Stimulated activated CD4-positive, alpha-beta T cell treated with anti-CD3 and anti-CD28 coated beads, Interleukin-4, amount 100 ng/mL, for 1 hour (primary cell): ENCODE results near the gene SERPINA3.
"Not testable (repeated sequence)": the region's sequence is repeated elsewhere in the genome, so short reads cannot be mapped to it uniquely, and the experiment has no call there.

Experiments
- DNase-seq: peaks from one replicate; pipeline ENCODE4 v3.0.0-alpha.2; 2020

Gene SERPINA3

DNA sequence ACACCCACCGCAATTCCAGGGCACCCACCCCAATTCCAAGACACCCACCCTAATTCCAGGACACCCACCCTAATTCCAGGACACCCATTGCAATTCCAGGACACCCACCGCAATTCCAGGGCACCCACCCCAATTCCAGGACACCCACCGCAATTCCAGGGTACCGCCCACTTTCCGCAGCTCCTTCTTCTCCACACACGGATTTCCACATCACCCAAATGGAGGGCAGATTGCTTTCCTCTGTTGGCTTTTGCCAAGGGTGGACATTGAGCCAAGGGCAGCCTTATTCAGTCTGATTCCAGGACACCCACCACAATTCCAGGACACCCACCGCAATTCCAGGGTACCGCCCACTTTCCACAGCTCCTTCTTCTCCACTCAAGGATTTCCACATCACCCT lies 25.6 kb downstream of the SERPINA3 start:
- DNase-seq: not testable (repeated sequence)

DNA sequence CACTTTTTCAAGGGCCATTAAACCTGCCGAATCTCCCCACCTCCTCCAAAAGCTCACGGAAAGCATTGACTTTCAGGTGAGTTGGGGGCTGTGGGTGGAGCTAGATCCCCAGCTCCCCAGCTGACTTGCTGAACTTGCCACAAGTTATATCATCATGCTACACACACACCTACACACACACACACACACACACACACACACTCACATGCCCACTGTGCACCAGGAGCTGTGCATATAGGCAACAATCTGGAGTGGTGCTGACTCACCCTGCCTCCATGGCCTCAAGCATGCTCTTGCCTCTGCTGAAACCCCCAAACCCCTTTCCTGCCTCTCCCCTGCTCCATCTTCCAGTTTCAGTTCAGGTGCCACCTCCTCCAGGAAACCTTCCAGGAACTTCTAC lies 26.1 kb downstream of the SERPINA3 start:
- DNase-seq: no peak

DNA sequence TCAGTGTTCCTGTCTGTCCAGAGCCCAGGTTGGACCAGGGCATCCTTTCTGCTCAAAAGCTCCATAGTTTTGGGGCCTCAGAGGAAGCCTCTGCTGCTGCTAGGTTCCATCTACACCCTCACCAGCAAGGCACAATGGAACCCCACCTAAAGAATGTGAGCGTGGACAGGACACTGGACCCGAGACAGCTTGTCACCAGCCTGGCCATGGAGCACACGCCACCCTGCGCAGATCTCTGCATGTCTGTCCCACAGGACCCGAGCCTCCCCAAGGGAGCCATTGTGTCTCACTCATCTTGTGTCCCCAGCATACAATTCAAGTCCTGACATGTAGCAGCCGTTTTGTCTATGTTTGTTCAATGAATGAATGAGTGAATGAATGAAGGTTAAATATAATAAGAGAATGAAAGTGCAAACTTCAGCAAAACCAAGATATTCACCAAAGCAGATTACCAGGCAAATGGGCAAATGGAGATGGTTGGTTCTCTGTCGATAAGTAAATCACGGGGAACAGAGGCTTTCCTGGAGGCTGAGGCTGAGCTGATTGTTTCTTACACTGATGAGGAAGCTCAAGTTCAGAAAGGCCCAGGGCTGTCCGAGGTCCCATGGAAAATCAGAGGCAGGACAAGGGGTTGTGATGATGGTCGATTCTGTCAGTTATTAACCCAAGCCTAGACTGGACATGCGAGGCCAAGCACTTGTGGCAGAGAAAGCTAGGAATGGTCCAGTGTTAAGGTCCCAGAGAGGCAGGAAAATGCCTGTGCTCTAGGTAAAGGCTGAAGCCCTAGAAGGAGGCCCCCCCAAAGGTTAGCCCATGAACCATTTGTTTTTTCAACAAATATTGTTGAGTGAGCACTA lies 27.0 kb downstream of the SERPINA3 start:
- DNase-seq: no peak

DNA sequence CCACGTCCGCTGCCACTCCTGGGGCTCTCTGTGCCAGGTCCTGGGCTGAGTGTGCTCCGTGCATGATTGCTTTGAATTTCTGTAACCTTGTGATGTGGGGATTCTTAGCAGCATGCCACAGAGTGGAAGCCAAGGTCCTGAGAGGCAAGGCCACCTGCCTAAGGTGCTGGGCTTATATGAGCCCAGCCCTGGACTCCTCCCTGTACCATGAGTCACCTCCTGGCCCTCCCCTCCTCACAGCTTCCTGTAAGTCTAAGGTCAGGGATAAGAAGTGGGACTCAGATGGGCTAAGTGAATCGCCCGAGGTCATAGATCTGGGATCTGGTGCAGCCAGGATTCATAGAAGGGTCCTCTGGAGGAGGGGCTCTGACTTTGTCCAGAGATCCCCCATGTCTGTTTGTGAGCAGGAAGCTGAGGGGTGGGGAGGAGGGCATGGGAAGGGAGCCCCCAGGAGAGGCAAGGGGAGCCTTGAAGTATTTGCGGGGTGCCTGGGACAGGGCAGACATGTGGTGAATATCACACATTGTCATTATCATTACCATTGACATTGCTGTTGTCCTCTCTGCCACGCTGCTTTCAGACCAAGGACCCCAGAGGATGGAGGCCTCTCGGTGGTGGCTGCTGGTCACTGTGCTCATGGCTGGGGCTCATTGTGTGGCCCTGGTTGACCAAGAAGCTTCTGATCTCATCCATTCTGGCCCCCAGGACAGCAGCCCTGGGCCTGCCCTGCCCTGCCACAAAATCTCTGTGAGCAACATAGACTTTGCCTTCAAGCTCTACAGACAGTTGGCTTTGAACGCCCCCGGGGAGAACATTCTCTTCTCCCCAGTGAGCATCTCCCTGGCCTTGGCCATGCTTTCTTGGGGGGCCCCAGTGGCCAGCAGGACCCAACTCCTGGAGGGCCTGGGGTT lies 28.8 kb downstream of the SERPINA3 start:
- DNase-seq: no peak

DNA sequence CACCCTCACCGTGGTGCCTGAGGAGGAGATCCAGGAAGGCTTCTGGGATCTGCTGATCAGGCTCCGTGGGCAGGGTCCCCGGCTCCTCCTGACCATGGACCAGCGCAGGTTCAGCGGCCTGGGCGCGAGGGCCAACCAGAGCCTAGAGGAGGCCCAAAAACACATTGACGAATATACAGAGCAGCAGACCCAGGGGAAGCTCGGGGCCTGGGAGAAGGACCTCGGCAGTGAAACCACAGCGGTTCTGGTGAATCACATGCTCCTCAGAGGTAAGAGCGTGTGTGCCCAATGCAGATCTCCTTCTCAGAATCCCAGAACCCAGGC lies 29.4 kb downstream of the SERPINA3 start:
- DNase-seq: no peak

DNA sequence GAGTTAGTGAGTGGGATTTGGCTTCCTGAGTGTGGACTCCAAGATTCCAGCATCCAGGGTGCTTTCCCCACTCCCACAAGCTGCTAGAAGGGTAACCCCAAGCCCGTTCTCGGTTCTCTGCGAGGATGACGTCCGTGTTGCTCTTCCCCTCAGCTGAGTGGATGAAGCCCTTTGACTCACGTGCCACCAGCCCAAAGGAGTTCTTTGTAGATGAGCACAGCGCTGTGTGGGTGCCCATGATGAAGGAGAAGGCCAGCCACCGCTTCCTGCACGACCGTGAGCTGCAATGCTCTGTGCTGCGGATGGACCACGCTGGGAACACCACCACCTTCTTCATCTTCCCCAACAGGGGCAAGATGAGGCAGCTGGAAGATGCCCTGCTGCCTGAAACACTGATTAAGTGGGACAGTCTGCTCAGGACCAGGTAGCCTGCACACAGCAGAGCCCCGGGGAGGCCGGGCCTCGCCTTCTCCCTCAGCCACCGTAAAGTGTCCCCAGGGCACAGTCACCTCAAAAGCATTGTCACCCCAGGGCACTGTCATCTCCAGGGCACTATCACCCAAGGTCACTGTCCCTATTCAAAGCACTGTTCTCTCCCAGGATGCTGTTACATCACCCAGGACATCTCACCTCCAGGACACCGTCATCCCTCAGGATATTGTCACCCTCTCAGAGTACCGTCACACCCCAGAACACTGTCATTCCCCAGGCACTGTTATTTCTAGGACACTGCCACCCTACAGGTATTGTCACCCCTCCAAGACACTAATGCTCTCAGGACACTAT lies 31.3 kb downstream of the SERPINA3 start:
- DNase-seq: no peak

DNA sequence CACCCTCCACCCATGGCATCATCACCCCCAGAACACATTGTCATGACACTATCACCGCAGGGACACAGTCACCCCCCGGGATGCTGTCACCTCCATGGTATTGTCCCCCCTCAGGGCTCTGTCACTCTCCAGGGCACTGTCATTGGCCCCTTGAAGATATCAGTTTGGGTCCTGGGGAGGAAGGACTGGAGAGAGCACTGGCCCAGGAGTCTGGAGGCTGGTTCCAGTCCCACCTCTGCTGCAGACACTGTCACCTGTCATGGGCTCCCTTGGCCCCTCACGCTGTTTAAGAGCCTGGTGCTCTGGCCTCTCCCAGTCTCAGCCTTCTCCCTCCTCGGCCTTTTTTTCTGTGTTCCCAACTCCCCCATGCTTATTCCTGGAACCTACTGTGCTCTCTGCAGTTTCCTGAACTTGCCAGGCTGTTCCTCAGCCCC lies 31.9 kb downstream of the SERPINA3 start:
- DNase-seq: no peak

DNA sequence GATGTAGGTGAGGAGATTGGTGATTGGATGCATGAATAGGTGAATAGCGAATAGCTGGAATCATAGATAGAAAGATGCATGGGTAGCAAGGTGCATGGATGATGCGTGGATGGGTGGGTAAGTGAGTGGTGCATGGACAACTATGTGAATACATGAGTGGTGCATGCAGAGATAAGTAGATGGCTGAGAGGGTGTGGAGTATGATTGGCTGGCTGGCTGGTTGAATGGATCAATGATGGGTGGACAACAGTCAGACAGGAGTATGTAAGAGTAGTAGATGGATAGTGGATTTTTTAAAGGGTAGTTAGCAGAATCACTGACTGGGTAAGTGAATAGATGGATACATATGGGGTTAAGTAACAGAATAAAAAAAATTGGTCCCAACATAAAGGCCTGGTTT lies 33.9 kb downstream of the SERPINA3 start:
- DNase-seq: no peak

DNA sequence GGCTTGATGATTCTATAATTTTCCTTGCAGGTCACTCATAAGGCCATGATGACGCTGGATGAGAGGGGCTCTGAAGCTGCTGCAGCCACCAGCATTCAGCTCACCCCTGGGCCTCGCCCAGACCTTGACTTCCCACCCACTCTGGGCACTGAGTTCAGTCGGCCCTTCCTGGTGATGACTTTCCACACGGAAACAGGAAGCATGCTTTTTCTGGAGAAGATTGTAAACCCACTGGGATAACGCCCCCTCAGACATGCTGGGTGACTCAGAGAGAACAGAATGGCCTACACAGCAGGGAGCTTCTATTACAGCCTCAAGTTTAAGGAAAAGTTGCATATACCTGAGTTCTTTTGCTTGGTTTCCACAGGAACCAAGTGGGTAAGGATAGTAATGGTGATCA lies 34.3 kb downstream of the SERPINA3 start:
- DNase-seq: no peak

DNA sequence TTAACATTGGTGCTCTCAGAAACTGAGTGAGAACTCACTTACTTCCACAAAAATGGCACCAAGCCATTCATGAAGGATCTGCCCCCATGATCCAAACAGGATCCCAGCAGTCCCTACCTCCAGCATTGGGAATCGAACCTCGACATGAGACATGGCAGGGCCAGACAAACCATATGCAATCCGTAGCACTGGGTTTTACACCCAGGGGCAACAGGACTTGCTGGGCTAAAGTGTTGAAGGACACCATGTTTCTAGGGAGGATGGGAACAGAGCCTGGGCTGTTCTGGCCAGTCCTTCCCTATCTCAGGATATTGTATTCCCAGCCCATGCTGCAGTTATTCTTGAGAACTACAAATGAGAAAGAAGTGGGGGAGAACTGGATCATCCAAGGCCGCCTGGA lies 36.6 kb downstream of the SERPINA3 start:
- no peak for DNase-seq

DNA sequence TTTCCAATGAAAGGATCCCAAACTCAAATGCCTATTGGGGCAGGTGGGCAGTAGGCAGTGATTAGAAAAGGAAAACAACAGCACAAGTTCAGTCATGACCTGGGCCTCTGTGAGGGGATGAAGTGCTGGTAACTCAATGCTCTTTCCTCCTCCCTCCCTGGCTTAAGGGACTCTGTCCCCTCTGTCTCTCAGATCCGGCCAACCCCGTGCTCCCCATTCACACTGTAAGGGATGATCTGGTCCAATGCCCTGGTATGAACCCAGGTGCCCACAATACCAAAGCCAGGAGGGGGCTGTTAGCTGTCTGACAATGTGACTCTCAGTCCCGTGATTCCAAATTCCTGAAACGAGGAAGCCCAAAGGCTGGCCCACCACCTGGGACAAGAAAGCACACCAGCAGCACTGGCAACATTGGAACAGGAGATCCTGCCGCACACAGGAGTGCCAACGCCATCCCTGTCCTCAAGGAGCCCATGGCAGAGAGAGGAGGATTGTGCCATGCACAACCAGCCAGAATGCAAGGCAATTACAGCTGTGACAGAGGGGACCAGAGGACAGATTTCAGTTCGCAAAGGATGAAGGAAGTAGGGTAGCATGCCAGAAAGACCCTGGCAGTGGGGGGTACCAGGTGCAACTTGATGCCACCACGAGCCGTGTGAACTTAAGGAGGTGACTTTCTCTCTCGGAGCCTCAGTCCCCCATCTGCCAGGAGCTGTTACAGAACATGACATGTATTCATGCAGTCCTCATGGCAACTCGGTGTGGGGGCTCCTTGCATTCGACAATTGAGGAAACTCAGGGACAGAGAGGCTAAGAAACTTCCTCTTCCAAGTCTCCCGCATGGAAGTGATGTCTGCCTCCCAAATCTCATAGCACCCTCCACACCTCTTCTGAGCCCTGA lies 37.6 kb downstream of the SERPINA3 start:
- no peak for DNase-seq

DNA sequence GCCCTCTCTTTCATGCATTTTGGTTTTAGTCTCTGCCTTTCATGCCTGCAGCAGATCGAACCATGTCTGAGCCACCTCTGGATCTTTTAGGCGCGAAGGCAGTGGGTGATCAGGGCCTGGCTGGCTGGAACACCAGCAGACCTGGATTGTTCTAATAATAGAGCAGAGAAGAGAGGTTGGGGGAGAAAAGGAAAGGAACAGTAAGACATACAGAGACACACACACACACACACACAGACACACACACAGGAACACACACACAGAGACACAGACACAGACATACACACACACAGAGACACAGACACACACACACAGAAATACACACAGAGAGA lies 38.2 kb downstream of the SERPINA3 start:
- no peak for DNase-seq

DNA sequence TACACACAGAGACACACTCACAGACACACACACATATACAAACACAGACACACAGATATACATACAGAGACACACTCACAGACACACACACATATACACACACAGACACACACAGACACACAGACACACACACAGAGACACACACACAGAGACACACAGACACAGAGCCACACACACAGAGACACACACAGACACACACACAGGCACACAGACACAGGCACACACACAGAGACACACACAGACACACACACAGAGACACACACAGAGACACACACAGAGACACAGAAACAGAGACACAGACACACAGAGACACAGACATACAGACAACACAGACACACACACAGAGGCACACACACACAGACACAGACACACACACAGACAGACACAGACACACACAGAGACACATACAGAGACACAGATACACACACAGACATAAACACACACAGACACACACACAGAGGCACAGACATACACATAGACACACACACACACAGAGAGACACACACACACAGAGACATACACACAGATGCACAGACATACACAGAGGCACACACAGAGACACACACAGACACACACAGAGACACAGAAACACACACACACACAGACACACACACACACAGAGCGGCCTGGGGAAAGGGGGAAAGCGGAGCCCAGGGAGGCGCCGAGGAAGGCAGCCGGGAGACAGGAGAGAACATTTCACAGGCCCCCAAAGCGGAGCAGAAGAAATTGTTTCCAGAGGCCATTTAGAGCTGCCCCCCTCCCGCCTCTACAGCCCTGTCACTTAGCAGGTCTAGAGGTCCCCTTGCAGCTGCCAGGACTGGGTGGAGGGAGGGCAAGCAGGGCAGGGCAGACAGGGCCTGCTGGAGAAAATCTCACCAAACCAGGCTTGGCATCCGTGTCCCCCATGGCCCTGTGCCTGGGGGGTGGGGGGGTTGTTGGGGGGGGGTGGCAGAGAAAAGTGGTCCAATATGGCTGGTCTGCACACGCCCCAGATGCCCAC lies 38.9 kb downstream of the SERPINA3 start:
- DNase-seq: no peak

DNA sequence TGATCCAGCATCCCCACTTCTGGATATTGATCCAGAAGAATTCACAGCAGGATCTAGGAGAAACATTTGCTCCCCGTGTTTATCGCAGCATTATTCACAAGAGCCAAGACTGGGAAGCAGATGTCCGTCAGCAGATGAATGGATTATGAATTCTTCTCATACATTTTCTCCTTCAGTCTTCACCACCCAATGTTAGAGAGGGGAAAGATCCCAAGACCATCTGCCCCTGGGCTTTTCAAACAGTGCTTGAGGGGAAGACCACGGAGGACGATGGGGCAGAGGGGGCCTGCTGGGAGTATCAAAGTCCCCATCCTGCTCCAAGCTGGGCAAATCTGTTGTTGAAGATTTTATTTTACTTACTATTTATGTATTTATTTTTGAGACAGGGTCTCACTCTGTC lies 41.1 kb downstream of the SERPINA3 start:
- no peak for DNase-seq

DNA sequence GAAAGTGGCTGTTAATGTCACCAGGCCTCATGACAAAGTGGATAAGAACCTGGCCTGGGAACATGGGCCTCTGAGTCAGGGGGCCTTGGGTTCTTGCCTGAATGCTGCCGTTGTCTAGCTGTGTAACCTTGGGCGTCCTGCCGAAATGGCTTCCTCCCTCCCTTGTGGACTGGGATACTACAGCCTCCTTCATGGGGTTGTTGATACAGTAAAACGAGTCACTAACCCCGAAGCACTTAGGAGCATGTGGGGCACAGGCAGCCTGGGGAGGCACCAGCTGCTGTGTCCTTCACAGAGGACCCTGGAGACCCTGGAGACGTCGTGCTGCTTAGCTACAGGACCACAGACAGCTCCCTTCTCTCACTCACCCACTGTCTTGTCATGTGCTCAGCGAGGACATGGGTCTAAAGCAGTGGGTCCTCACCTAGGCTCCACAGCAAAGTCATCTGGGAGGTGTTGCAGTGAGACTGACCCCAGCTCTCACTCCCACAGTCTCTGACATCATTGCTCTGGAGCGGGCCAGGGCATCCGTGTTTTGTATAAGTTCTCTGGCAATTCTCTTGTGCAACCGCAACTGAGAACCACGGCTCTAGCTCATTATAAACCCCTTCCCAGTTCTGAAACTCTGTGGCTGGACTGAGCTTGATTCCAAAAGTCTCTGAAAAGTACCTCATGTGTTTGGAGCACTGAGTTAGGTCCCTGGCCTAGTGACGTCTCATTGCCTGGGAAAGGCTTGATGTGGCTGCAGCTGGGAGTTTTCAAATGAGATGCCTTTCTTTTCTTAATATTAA lies 42.1 kb downstream of the SERPINA3 start:
- no peak for DNase-seq

DNA sequence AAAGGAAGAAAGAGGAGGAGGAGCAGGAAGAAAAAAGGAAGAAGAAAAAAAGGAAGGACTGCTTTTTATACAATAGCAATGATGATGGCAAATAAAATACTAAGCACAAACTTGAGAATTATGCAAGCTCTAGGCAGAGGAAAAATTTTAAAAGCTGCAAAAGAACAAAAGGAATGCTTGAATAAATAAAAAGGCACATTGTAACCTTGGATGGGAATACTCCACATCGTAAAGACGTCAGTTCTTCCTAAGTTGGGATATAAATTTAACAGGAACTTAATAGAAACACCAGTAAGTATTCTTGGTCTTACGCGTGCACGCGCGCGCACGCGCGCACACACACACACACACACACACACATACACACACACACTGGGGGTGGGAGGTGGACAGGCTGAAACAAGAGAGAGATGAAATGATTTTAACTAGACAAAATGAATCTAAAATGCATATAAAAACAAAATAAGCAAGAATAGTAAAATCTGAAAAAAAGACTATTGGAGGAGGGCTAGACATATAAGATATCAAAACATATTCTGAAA lies 43.0 kb downstream of the SERPINA3 start:
- no peak for DNase-seq

DNA sequence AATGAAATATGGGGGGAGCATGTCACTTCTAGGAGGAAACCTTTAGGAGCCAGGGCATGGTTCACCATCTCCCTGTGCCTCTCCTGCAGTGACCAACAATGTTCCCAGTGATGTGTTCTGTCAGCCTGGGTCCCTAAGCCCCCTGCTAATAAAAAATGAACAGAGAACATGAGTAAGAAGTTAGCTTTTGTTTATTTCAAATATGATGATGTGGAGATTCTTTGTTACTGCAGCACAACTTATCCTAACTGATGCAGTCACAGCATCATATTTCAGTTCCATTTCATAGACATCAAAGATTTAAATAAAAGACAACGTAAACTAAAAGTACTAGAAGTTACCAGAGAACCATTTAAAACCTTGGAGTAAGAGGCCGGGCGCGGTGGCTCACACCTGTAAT lies 43.9 kb downstream of the SERPINA3 start:
- no peak for DNase-seq

DNA sequence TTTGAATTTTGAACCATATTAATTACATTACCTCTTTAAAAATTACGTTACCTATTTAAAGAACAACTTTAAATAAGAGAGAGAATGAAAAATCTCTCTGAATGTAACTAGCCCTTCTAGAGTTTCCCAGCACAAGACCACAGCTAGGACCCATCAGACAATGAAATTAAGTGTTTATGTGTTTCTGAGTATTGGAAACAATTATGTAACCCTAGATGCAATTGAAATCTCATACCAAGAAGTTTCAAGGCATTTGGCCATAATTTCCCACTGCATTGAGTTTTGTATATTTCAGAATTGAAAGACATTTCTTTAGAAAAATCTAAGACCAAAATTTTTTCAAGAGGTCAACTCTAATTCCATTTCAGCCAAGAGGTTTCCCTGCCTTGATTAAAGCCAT lies 47.1 kb downstream of the SERPINA3 start:
- DNase-seq: no peak

DNA sequence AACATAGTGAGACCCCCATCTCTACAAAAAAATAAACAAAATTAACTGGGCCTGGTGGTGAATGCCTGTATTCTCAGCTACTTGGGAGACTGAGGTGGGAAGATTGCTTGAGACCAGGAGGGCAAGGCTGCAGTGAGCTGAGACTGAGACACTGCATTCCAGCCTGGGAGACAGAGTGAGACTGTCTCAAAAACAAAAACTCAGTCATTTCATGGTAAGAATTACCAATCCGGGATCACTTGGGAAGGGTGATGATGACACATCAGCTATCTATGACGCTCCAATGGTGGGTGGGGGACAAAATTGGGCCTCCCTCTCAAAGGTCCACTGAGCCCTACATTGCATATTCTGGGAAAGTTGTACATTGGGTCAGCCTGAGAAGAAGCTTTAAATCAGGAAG lies 47.7 kb downstream of the SERPINA3 start:
- no peak for DNase-seq
